CD4-positive, alpha-beta T cell treated with Interleukin-10 for 1 hour (primary cell): ENCODE results near the gene GMPS.
"Not testable (repeated sequence)": the region's sequence is repeated elsewhere in the genome, so short reads cannot be mapped to it uniquely, and the experiment has no call there.

Experiments
- DNase-seq: peaks from one replicate; pipeline ENCODE4 v3.0.0-alpha.2; 2020

GMPS gene

DNA sequence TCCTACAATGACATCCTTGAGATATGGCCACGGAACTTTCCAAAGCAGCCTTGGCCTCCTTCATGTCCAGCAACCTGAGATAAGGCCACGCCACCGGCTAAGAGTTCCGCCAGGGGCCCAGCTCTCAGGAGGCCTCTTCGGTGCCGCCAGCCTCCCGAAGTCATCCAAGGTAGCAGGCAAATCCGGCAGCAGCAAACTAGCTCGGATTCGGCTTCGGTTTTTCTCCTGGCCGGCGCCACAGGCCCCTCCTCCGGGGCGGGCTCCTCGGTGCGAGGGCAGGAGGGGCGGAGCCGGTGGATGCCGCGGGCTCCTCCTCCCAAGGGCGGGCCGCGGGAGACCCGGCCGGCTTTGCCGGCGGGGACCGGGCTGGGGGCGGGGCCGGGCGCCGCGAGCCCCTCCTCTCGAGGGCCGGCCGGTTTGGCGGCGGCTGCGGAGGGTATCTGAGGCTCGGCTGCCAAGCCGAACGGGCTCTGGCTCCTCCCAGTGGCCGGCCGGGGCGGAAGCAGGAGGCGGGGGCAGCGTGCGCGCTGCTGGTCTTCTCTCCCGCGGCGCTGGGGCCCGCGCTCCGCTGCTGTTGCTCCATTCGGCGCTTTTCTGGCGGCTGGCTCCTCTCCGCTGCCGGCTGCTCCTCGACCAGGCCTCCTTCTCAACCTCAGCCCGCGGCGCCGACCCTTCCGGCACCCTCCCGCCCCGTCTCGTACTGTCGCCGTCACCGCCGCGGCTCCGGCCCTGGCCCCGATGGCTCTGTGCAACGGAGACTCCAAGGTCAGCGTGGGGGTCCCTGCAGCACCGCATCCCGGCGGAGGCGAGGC is at the start of gene GMPS:
Gene GMPS (plus strand): TSS at position 518 of the 812 bp plus-strand sequence. CDS start 221 bp downstream, at position 739.
- DNase-seq = peak; percentile 97

DNA sequence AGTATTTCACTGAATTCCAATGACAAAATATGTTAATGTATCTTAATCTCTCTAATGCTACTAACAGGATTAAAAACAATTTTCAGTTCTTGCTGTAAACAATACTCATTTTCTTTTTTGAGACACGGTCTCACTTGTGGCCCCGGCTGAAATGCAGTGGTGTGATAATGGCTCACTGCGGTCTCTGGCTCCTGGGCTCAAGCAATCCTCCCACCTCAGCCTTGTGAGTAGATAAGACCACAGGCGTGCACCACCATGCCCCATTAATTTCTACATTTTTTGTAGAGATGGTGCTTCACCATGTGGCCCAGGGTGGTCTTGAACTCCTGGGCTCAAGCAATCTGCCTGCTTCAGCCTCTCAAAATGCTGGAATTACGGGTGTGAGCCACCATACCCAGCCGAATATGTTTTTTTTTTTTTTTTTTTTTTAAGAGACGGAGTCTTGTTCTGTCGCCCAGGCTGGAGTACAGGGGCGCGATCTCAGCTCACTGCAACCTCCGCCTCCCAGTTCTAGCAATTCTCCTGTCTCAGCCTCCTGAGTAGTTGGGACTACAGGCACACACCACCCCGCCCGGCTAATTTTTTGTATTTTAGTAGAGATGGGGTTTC is 41.9 kb upstream of the GMPS start:
- DNase-seq = not testable (repeated sequence)

DNA sequence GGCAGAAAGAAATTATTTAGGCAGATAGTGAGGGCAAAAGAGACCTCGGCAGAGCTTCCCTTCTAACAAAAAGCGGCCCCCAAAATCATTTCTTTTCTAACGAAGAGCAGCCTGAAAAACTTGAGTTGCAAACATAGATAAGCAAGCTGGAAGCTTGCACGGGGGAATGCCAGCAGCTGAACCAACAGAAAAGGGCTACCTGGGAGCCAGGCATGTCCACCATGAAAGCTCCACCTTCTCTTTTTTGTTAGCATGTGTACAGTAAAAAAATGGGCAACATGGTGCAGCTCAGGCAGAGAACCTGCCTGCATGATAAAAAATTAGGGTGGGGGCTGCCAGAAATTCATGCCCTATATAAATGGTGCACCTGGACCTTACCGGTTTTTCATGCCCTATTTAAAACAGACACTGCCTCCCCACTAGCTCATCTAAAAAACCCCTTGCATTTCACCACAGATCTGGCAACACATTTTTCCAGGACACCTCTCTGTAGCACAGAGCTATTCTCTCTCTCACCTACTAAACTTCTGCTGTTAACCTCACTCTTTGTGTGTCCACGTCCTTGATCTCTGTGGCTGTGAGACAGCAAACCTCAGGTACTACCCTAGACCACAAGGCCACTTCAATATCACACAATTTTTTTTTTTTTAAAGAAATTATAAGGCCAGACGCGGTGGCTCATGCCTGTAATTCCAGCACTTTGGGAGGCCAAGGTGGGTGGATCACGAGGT is 34.9 kb upstream of the GMPS start:
- DNase-seq = no peak

DNA sequence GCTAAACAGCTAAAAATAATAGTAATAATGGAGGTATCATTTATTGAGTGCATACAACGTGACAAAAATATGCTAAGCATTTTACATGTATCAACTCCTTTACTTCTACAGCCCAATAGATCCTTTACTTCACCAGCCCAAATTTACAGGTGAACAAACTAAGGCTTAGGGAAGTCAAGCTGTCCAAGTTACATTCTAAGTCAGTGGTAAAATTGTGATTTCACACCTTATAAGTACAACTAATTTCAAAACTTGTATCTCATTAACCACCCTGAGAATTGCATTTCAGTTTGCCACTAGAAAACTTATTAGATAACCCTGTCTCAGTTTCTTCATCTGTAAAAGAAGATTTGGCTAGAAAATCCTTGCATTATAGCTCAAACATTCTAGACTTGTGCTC is 26.9 kb upstream of the GMPS start:
- no peak for DNase-seq

DNA sequence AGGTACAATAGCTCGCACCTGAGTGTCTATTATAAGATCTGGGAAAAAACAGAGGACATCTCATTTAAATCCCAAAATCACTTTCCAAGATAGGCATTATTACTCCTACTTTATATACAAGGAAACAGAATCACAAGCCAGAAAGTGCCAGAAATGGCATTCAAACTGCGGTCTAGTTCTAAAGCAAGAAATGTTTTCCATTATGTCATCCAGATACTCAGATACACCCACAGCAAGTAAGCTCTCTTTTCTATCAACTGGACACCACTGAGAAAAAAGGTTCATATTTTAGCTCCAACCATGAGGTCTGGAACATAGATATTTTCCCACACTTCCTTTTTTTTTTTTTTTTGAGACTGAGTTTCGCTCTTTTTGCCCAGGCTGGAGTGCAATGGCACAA is 24.3 kb upstream of the GMPS start:
- DNase-seq = no peak

DNA sequence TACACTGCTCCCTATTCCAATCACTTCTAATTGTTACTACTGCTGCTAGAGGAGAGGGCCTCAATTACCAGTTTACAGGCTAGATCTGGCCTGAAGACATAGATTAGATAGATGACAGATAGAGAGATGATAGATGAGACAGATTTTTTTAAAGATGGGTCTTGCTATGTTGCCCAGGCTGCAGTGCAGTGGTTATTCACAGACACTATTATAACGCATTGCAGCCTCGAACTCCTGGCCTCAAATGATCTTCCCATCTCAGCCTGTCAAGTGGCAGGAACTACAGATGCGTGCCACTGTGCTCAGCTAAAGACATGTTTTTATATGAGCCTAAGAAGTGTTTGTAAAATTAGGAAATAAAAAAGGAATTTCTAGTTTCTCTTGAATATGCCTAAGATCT is 22.5 kb upstream of the GMPS start:
- no peak for DNase-seq

DNA sequence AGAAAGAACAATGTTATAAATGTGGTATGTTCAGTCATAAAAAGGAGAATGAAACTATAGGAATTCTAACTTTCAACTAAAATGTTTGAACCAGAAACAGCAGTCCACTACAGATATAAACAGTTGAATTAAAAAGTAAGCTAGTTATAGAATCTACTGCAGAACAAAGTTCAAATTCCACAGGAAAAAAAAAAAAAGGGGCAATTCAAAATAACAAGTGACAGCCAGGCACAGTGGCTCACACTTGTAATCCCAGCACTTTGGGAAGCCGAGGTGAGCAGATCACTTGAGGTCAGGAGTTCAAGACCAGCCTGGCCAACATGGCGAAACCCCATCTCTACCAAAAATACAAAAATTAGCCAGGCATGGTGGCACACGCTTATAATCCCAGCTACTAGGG is 21.0 kb upstream of the GMPS start:
- not testable (repeated sequence) for DNase-seq

DNA sequence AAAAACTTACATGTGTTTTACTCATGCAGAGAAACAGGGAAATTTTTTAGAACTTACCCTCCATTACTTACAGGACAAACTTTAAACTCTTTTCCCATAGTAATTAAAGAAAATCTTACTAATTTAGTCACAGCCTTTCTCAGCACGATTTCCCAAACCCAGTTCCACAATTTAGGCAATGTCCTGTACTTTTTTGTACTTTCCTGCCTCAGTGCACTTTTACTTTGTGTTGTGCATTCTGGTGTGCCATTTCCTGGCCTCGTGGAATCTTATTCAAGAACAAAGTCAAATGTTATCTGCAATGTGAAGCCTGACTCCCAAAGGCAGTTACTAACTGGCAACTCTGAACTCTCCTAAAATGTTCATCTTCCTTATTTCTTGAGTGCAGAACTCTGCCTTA is 18.1 kb upstream of the GMPS start:
- no peak for DNase-seq

DNA sequence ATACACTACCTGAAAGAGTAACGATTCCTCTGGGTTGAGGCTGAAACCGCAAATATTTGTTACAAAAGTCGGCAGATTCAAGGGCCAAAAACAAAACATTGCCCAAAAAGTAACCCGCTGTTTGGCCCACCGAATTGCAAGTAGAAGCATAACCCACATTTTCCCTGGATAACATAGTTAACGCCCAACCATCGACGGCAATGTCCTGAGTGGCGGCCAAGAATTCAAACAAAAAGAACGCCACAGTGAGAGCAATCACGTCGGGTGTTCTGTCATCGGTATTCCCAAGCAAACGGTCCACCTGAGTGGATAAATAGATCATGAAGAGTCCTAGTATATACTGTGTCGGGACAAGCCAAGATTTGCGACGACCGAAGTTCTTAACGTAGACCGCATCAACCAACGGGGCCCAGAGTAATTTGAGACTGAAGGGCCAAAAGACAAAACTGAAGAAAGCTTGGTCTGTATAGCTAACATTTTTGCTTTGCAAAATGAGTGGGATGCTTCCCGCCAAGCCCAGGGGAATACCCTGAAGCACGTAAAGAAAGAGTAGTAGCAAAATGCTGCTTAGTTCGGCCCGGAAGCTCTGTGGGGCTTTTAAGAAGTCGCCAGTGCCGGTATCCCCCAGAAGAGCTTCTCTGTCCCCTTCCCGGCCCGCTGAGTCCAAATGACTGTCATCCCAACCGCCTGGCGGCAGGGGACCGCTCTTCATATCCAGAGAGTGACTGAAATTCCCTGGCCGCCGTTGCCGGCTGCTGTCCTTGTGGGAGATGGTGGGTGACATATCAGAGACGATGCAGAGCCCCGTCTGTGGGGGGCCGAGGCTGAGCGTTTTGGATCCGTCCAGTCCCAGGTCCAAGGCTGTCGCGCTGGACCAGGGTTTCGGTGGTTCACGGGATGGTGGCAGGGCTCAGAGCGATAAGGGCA is 17.0 kb upstream of the GMPS start:
- peak; percentile 30 for DNase-seq

DNA sequence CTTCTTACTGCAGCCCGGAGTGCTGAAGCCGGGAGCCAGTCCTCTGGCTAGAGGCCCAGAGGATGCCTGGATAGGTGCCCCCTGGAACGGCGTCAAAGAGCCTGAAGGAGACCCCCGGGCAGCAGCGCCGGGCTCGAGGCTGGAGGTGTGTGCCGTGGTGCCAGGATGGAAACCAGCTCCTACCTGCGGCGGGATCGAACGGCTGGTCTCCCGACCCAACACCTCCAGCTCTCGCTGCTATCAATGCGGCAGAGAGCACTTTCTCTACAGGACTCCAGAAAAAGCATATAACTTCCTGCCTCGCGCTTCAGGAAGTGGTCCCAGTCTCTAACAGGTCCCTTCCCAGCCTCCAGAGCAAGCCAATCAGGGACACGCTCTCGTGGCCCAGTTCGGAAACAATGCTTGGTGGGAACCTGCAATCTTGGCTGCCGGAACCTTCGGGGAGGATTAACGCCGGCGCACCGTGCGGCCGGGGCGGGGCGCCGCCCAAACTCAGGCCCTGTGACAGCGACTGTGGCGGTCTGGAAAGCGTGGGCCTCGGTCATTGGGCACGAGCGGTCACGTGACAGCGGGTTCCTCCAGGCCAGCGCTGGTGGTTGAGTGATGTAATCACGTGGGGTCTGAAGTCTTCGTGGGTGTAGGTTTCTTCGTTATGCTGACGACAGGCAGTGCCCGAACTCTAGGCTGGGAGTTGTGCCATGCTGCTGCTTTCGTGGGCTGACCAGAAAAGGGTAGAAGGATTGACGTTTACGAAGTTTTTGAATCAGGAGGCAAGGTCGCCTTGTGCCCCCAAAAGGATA is 16.1 kb upstream of the GMPS start, which contains the start of gene SLC33A1:
Gene SLC33A1 (minus strand): TSS at position 287 of the 800 bp plus-strand sequence. CDS start 430 bp downstream, outside the sequence.
- DNase-seq = peak; percentile 99

DNA sequence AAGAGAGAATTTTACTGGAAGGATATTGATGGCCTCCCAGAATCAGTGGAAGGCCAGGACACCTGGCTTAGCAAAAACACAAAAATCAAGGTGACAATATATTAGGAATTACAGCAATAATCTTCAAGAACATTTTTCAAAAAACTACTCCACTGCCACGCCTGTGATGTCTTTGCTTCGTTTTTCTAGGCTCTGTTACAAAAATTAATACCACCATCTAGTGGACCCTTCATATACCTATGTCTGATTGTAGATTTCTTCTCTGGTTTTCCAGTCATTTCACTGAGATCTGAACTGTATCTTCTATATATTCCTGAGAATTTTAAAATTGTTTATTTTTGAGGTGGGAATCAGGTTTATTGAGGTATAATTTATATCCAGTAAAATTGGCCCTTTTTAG is 10.6 kb upstream of the GMPS start:
- DNase-seq = no peak

DNA sequence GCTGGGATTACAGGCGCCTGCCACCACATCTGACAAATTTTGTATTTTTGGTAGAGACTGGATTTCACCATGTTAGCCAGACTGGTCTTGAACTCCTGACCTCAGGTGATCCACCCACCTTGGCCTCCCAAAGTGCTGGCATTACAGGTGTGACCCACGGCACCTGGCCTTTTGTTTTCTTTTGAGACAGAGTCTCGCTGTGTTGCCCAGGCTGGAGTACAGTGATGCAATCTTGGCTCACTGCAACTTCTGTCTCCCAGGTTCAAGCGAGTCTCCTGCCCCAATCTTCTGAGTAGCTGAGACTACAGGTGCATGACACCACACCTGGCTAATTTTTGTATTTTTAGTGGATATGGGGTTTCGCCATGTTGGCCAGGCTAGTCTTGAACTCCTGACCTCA is 10.0 kb upstream of the GMPS start:
- not testable (repeated sequence) for DNase-seq

DNA sequence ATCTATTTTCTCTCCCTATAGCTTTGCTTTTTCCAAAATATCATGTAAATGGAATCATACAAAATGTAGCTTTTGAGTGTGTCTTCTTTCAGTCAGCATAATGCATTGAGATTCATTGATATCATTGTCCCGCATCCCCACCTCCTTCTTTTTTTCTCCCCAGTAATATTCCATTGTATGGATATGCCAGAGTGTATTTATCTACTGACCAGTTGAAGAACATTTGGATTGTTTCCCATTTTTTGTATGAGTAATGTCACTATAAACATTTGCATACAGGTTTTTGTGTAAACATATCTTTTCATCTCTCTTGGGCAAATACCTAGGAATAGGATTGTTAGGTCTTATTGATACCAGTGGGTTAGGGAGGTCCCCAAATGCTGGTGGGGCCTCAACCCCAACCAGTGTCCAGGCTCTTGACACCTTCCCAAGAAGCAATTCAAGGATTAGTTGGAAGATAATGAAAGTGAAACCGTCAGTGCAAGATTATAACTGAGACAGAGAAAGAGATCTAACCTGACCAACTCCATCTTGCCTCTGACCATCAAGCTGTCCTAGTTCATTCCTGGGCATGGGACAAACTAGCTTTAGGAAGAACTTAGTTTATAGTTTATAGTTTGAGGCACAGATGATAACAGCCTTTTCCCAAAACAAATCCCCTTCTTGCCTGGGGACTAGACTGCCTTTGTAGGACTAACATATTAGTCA is 8.8 kb upstream of the GMPS start:
- no peak for DNase-seq

DNA sequence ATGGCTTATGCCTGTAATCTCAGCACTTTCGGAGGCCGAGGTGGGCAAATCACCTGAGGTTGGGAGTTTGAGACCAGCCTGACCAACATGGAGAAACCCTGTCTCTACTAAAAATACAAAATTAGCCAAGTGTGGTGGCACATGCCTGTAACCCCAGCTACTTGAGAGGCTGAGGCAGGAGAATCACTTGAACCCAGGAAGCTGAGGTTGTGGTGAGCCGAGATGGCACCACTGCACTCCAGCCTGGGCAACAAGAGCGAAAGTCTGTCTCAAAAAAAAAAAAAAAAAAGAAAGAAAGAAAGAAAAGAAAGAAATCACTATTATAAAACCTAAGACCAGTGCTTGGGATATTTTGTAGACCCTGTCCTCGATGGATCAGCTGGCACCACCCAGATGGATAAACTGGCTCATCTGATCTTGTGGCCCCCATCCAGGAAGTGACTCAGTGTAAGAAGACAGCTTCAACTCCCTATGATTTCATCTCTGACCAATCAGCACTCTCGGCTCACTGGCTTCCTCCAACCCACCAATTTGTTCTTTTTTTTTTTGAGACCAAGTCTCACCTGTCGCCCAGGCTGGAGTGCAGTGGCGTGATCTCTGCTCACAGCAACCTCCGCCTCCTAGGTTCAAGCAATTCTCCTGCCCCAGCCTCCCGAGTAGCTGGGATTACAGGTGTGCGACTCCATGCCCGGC is 8.0 kb upstream of the GMPS start:
- peak; percentile 85 for DNase-seq

DNA sequence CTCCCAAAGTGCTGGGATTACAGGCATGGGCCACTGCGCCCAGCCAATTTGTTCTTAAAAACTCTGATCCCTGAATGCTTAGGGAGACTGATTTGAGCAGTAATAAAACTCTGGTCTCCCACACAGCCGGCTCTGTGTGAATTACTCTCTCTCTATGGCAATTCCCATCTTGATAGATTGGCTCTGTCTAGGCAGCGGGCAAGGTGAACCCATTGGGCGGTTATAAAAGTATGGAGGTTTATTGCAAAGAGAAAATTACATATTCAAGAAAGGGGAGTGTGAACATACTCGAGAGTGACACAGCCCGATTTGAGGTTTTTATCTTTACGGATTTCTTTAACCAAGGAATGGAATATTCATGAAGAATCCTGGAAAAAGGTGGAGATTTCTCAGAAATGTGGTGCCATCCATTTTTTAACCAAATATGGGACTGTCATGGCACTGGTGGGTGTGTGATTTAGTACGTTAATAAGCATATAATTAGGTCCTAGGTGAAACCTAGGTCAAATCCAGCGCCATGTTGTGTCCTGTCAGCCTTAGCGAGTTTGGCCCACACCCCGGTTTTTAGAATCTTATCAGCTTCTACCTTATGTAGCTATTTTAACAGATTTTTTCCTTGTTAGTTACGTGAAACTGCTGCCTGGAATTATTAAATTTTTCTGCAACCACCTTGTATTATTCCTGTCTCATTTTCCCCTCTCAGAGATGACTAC is 7.2 kb upstream of the GMPS start:
- no peak for DNase-seq

DNA sequence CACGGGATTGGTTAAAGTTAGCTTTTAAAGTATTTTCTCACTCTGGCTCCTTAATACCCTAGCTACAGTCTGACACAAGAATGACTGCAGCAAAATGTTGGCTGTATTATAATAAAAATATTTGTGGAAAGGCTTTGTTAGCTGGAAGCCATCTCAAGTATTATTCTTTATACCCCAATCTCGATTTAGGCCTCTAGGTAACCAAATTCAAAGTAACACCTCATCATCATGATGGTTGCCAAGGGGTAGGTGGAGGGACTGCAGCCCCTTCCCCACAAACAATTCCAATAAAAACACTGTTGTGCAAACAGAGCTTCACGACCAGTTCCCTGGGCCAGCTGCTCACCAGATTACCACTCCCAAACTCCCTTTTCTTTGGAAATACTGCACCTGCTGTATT is 759 bp upstream of the GMPS start:
- no peak for DNase-seq

DNA sequence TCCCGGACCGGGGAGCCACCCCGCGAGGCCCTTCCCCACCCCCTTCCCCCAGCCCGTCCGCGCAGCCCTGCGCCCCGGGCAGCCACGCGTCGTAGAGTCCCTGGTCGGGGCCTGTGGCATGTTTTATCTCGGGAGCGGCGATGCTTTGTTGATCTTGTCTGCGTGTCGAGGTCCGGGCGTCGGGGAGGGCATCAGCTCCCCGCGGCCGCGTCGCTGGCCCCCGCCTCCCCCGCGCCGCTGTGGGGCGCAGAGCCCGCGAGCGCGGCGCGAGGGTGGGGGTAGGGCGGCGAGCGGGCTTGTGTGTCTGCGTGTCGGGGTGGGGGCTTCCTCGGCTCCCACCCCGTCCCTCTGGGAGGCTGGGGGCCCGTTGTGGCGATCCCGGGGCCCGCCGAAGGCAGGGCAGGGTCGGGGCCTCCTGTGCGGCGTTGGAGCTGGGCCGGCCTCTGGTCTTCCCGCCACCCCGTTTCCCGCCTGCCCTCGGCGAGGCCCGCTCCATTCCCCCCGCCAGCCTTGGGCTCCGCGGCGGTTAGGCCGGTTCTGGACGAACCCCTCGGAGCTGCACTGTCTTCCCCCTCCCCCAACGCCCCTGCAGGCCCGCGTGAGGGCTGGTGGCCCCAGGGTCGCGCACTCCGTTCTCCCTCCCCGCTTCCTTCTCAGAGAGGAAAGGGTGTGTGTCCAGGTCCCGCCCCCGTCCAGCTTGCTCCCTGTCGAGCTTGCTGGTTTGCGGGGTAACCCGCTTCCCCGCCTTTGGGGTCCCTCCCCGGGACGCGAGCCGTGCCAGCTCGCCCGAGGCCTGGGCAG is 695 bp downstream of the GMPS start:
- peak; percentile 42 for DNase-seq

DNA sequence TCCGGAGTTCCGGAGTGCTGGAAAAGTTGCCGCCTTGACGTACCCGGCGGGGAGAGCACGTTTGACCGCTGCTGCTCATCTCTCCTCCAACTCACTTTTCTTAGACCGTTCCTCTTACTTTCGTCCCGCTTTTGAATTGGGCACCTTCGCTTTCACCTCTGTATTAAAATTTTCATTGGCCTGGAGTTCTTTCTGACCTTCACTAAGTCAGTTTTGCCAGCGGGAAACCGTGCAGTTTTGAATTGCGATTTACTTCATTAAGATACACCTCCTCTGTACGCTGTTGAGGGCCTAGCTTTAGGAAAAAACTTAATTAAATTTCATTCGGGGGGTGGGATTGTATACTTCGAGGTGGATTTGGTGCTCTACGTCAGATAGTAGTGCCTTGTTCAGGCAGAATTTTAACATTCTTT is 1.3 kb downstream of the GMPS start:
- no peak for DNase-seq
